ENCODE results near the gene MAP6.

- TF ChIP-seq, protein P1, sequence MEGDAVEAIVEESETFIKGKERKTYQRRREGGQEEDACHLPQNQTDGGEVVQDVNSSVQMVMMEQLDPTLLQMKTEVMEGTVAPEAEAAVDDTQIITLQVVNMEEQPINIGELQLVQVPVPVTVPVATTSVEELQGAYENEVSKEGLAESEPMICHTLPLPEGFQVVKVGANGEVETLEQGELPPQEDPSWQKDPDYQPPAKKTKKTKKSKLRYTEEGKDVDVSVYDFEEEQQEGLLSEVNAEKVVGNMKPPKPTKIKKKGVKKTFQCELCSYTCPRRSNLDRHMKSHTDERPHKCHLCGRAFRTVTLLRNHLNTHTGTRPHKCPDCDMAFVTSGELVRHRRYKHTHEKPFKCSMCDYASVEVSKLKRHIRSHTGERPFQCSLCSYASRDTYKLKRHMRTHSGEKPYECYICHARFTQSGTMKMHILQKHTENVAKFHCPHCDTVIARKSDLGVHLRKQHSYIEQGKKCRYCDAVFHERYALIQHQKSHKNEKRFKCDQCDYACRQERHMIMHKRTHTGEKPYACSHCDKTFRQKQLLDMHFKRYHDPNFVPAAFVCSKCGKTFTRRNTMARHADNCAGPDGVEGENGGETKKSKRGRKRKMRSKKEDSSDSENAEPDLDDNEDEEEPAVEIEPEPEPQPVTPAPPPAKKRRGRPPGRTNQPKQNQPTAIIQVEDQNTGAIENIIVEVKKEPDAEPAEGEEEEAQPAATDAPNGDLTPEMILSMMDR (IDR thresholded peaks at IDR 0.05): peak; percentile 19 to 68 (median 61)
- peak in 1 of 2 donors; percentile 47 for TF ChIP-seq POLR2A (IDR thresholded peaks at IDR 0.05)
Measured at GRCh38 chr11:75563978-75564552, 104.8 kb downstream of the MAP6 start.

Measured in adrenal gland (tissue), 5 donors.